Measurements from ENCODE around the gene HSPG2. TPM values are rescaled to one million over a fixed set of nuclear protein-coding genes. Genes with fewer than 3 reads are reported as not detected.

The HSPG2 gene
- total RNA-seq, 1 experiment from 2014 or later: 35.1 TPM

GRCh38 chr1:21902026-21903012, 34.8 kb downstream of the HSPG2 start:
- H3K36me3 ChIP-seq (ENCODE audit: low read depth, low read length): no peaks in the 10 kb centered on the region
- intact Hi-C loops (cut with micrococcal nuclease): no loop called here
- ATAC-seq: no peak
- no peaks in the 10 kb centered on the region for H3F3A ChIP-seq (ENCODE audit: low read length, unreplicated experiment)
- DNase-seq: no peak
- TF ChIP-seq EZH2 (IDR thresholded peaks at IDR 0.05; ENCODE audit: low read length, unreplicated experiment) (no peak), EZH2phosphoT487 (IDR thresholded peaks at IDR 0.05; ENCODE audit: borderline replicate concordance, low read length) (no peak)
- H3K4me3 ChIP-seq (ENCODE audit: low read length): no peak overlapping the region
- H3K27me3 ChIP-seq (ENCODE audit: low read length): no peaks in the 10 kb centered on the region
- no peaks in the 10 kb centered on the region; the same call in 1 of the 2 replicates for H3K4me1 ChIP-seq (ENCODE audit: insufficient read depth, low read length)
- no TSS peak for BruUV-seq (replicated peaks)
- H3K9me3 ChIP-seq (ENCODE audit: low read length): no peaks in the 10 kb centered on the region
- POLR2A ChIA-PET (ENCODE audit: unreplicated experiment): interaction anchor here (0.5 kb wide), 1 partner anchor 62 kb away, joined by 3 read pairs; no protein-coding TSS in a partner anchor
- no peak overlapping the region for H3K9ac ChIP-seq (ENCODE audit: low read length)
- no peak overlapping the region for H2AFZ ChIP-seq (ENCODE audit: low read length)
- H4K20me1 ChIP-seq (ENCODE audit: low read length): no peaks in the 10 kb centered on the region
- no peak overlapping the region for H3K27ac ChIP-seq (ENCODE audit: low read length)
- no peaks in the 10 kb centered on the region for H3K79me2 ChIP-seq (ENCODE audit: low read length)
- CTCF ChIA-PET: no interaction called here
- no peak overlapping the region for H3K4me2 ChIP-seq (ENCODE audit: low read length)
- H3K9me2 ChIP-seq (replicated peaks; ENCODE audit: low read length): no peaks in the 10 kb centered on the region

GRCh38 chr1:21901473-21901847, 35.6 kb downstream of the HSPG2 start:
- H3K4me2 ChIP-seq (ENCODE audit: low read length): no peak overlapping the region
- no peaks in the 10 kb centered on the region for H3K36me3 ChIP-seq (ENCODE audit: low read depth, low read length)
- DNase-seq (no peak), ATAC-seq (no peak)
- H3K27ac ChIP-seq (ENCODE audit: low read length): no peak overlapping the region
- H3K4me1 ChIP-seq (ENCODE audit: insufficient read depth, low read length): no peaks in the 10 kb centered on the region; the same call in 1 of the 2 replicates
- H3K79me2 ChIP-seq (ENCODE audit: low read length): no peaks in the 10 kb centered on the region
- no peaks in the 10 kb centered on the region for H3K27me3 ChIP-seq (ENCODE audit: low read length)
- no peak overlapping the region for H2AFZ ChIP-seq (ENCODE audit: low read length)
- no peak overlapping the region for H3K9ac ChIP-seq (ENCODE audit: low read length)
- intact Hi-C loops (cut with micrococcal nuclease): no loop called here
- no peaks in the 10 kb centered on the region for H3K9me2 ChIP-seq (replicated peaks; ENCODE audit: low read length)
- H3K9me3 ChIP-seq (ENCODE audit: low read length): no peaks in the 10 kb centered on the region
- no TSS peak for BruUV-seq (replicated peaks)
- H4K20me1 ChIP-seq (ENCODE audit: low read length): no peaks in the 10 kb centered on the region
- CTCF ChIA-PET: no interaction called here
- H3K4me3 ChIP-seq (ENCODE audit: low read length): no peak overlapping the region
- POLR2A ChIA-PET (ENCODE audit: unreplicated experiment): no interaction called here
- TF ChIP-seq EZH2phosphoT487 (IDR thresholded peaks at IDR 0.05; ENCODE audit: borderline replicate concordance, low read length): no peak
- TF ChIP-seq EZH2 (IDR thresholded peaks at IDR 0.05; ENCODE audit: low read length, unreplicated experiment): no peak
- TF ChIP-seq CTCF (conservative IDR thresholded peaks at IDR 0.05; ENCODE audit: low read depth, low read length): no peak
- no peaks in the 10 kb centered on the region for H3F3A ChIP-seq (ENCODE audit: low read length, unreplicated experiment)

GRCh38 chr1:21900766-21901472, 36.2 kb downstream of the HSPG2 start:
- CTCF ChIA-PET: no interaction called here
- Histone ChIP-seq H3K4me3 (ENCODE audit: low read length) (no peak overlapping the region), H3K9ac (ENCODE audit: low read length) (no peak overlapping the region), H3K9me2 (replicated peaks; ENCODE audit: low read length) (no peaks in the 10 kb centered on the region), H3K79me2 (ENCODE audit: low read length) (no peaks in the 10 kb centered on the region), H3K9me3 (ENCODE audit: low read length) (no peaks in the 10 kb centered on the region), H3K27me3 (ENCODE audit: low read length) (no peaks in the 10 kb centered on the region), H3K4me1 (ENCODE audit: insufficient read depth, low read length) (no peaks in the 10 kb centered on the region; the same call in 1 of the 2 replicates), H3K36me3 (ENCODE audit: low read depth, low read length) (no peaks in the 10 kb centered on the region; the same call in 1 of the 2 replicates), H4K20me1 (ENCODE audit: low read length) (no peaks in the 10 kb centered on the region), H3F3A (ENCODE audit: low read length, unreplicated experiment) (no peaks in the 10 kb centered on the region), H3K27ac (ENCODE audit: low read length) (no peak overlapping the region), H2AFZ (ENCODE audit: low read length) (no peak overlapping the region), H3K4me2 (ENCODE audit: low read length) (no peak overlapping the region)
- intact Hi-C loops (cut with micrococcal nuclease): no loop called here
- POLR2A ChIA-PET (ENCODE audit: unreplicated experiment): no interaction called here
- no peak for ATAC-seq
- no peak for TF ChIP-seq EZH2phosphoT487 (IDR thresholded peaks at IDR 0.05; ENCODE audit: borderline replicate concordance, low read length)
- no peak for TF ChIP-seq CTCF (conservative IDR thresholded peaks at IDR 0.05; ENCODE audit: low read depth, low read length)
- TF ChIP-seq EZH2 (IDR thresholded peaks at IDR 0.05; ENCODE audit: low read length, unreplicated experiment): no peak
- DNase-seq: no peak
- BruUV-seq (replicated peaks): no TSS peak

All from PC-3 (cell line).